Mammary epithelial cell (primary cell): ENCODE results near the gene NPHP4.

ENCODE experiments used
- CTCF ChIP-seq, 2 donors: IDR thresholded peaks in 1 of 2; conservative IDR thresholded peaks in 1 of 2; 2 replicates each; pipeline ENCODE4 v1.5.1; 2011 to 2012; ENCODE audit warnings: inconsistent platforms in 2 of 2, low read length in 2 of 2, mild to moderate bottlenecking in 2 of 2, control low read depth in 1 of 2, low read depth in 1 of 2; ENCODE audit not compliant: insufficient read depth in 1 of 2; ENCODE audit errors: extremely low read depth in 1 of 2
- EZH2 ChIP-seq: IDR thresholded peaks from 2 replicates; pipeline ENCODE4 v1.6.1; 2012; ENCODE audit warnings: low read length, inconsistent platforms, borderline replicate concordance

- no peak for TF ChIP-seq CTCF (conservative IDR thresholded peaks at IDR 0.05 in 1 of 2, IDR thresholded peaks at IDR 0.05 in 1 of 2; ENCODE audit: extremely low read depth in 1 of 2, insufficient read depth in 1 of 2, low read depth in 1 of 2, low read length in 2 of 2)
- no peak for TF ChIP-seq EZH2
Measured at GRCh38 chr1:5898266-5898665, 94.0 kb downstream of the NPHP4 start.
